Kidney capillary endothelial cell (primary cell): ENCODE measurements around the gene RAB5A.
"Not testable (repeated sequence)": the region's sequence is repeated elsewhere in the genome, so short reads cannot be mapped to it uniquely, and the experiment has no call there.

Experiments used
- DNase-seq: peaks from one replicate; pipeline ENCODE4 v3.0.0-alpha.2; 2018; ENCODE audit warnings: low spot score

The RAB5A gene

DNA sequence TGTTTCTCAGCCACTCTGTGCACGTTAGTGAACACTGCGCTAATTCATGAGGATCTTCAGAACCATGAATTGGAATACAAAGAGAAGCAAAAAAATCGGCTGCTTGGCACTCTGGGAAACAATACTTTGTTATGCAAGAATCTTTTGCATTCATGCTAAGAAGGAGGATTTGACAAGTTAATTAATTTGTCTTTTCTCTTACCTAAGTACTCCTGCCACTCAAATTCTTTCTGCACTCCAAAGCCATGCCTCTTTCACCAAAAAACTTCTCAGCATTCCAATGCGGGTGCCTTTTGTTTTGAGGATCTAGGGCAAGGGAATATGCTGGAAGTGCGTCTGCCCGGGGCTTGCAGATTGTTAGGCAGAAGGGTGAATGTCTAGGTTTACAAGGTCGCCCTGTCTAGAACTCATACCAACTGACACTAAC, 82.0 kb downstream of the RAB5A start:
- DNase-seq: no peak

DNA sequence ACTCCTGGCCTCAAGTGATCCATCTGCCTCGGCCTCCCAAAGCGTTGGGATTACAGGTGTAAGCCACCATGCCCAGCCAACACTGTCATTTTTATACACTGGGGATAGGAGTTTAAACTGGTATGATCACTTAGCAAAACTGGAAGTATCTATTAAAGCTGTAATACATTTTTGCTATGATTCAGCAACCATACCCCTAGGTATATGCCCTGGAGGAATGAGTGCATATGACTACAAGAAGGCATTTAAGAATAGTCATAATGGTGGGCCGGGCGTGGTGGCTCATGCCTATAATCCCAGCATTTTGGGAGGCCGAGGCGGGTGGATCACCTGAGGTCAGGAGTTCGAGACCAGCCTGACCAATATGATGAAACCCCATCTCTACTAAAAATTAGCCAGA, 85.0 kb downstream of the RAB5A start:
- not testable (repeated sequence) for DNase-seq
